Endothelial cell of umbilical vein (primary cell): ENCODE measurements around the gene RPH3AL. TPM values are rescaled to one million over a fixed set of nuclear protein-coding genes. Genes with fewer than 3 reads are reported as not detected.

ENCODE experiments used
- BruUV-seq: library from RNA; stranded (reverse); fragments of 400-500 nt; replicated peaks from 2 replicates; lab custom pipeline; 2021; lab: Mats Ljungman, UMichigan
- CTCF ChIA-PET: fragments of 300-600, 350-600 bp; sonication (Branson Sonifier 250); formaldehyde crosslinking; loops from one replicate; lab custom pipeline; 2021; ENCODE audit warnings: antibody characterized with exemption, inconsistent platforms; lab: Charles Lee
- POLR2A ChIA-PET: fragments of 300-600, 350-600 bp; sonication (Branson Sonifier 250); formaldehyde crosslinking; loops from one replicate; lab custom pipeline; 2021; ENCODE audit warnings: antibody characterized with exemption, inconsistent platforms; lab: Charles Lee
- DNase-seq: peaks from one replicate; pipeline ENCODE4 v3.0.0-alpha.2; 2011; ENCODE audit warnings: low read depth, low spot score
- FAIRE-seq: peaks from 2 replicates; lab custom pipeline; 2011; peaks lifted over from hg19 to GRCh38; lab: Jason Lieb, UNC
- H2AFZ ChIP-seq: 2 replicates; pipeline ENCODE4 v1.6.0; 2012; ENCODE audit warnings: low read depth, low read length, control low read depth, inconsistent platforms
- H3K27ac ChIP-seq: 2 replicates; pipeline ENCODE4 v1.5.1; 2011; ENCODE audit warnings: low read depth, mild to moderate bottlenecking, control low read depth, low read length, moderate library complexity; ENCODE audit not compliant: insufficient read depth
- H3K27me3 ChIP-seq, 2 experiments: 2 replicates each; pipeline versions ENCODE4 v1.6.0 to v1.6.1; 2011; ENCODE audit warnings: low read length in 2 of 2, mixed read lengths in 1 of 2; ENCODE audit not compliant: control insufficient read depth in 2 of 2, insufficient read depth in 2 of 2
- H3K36me3 ChIP-seq, 2 experiments: 2 replicates in 1 of 2; 3 replicates in 1 of 2; pipeline ENCODE4 v1.5.1; 2011; ENCODE audit warnings: low read length in 2 of 2, mild to moderate bottlenecking in 1 of 2, moderate library complexity in 1 of 2; ENCODE audit not compliant: control insufficient read depth in 2 of 2, insufficient read depth in 2 of 2; ENCODE audit errors: extremely low read depth in 1 of 2
- H3K4me1 ChIP-seq: 3 replicates; pipeline ENCODE4 v1.5.1; 2011; ENCODE audit warnings: mild to moderate bottlenecking, low read length; ENCODE audit not compliant: control insufficient read depth, insufficient read depth; ENCODE audit errors: extremely low read depth
- H3K4me2 ChIP-seq: 2 replicates; pipeline ENCODE4 v1.6.1; 2011; ENCODE audit warnings: low read length, control low read depth, mixed read lengths; ENCODE audit not compliant: insufficient read depth
- H3K4me3 ChIP-seq, 3 experiments: fragments of 200-600 bp in 1 of 3; sonication (generic), shearing (Covaris generic) in 1 of 3; replicated peaks in 1 of 3; 2 replicates each; pipeline ENCODE4 v1.5.1; 2011 to 2016; ENCODE audit warnings: control low read depth in 3 of 3, low read length in 3 of 3, mild to moderate bottlenecking in 2 of 3, inconsistent platforms in 1 of 3, low read depth in 1 of 3, moderate library complexity in 1 of 3; ENCODE audit not compliant: insufficient read depth in 1 of 3
- H3K79me2 ChIP-seq: 2 replicates; pipeline ENCODE4 v1.6.0; 2012; ENCODE audit warnings: low read length, inconsistent platforms; ENCODE audit not compliant: control insufficient read depth, insufficient read depth
- H3K9ac ChIP-seq: replicated peaks from 2 replicates; pipeline ENCODE3; 2011; ENCODE audit warnings: low read length, control low read depth; ENCODE audit not compliant: insufficient read depth; ENCODE audit errors: extremely low read depth
- H3K9me1 ChIP-seq: replicated peaks from 3 replicates; pipeline ENCODE4 v1.6.0; 2011; ENCODE audit warnings: mild to moderate bottlenecking, low read length; ENCODE audit not compliant: control insufficient read depth, insufficient read depth; ENCODE audit errors: extremely low read depth
- H3K9me3 ChIP-seq: replicated peaks from 2 replicates; pipeline ENCODE4 v1.5.1; 2012; ENCODE audit warnings: low read length, inconsistent platforms; ENCODE audit not compliant: control insufficient read depth, insufficient read depth
- H4K20me1 ChIP-seq: replicated peaks from 2 replicates; pipeline ENCODE3; 2011; ENCODE audit warnings: mild to moderate bottlenecking, low read length; ENCODE audit not compliant: control insufficient read depth, insufficient read depth; ENCODE audit errors: extremely low read depth
- CTCF ChIP-seq, 2 donors: IDR thresholded peaks; 1 replicate in 1 of 2; 2 replicates in 1 of 2; pipeline ENCODE4 v1.5.1; 2011; ENCODE audit warnings: low read length in 2 of 2, mild to moderate bottlenecking in 2 of 2, moderate library complexity in 2 of 2, control low read depth in 1 of 2, inconsistent platforms in 1 of 2, low read depth in 1 of 2; ENCODE audit not compliant: insufficient read depth in 1 of 2; ENCODE audit errors: extremely low read depth in 1 of 2
- EZH2 ChIP-seq: IDR thresholded peaks from 2 replicates; pipeline ENCODE4 v1.6.1; 2012; ENCODE audit warnings: borderline replicate concordance, low read depth, mild to moderate bottlenecking, moderate library complexity, low read length, inconsistent platforms; ENCODE audit not compliant: severe bottlenecking
- FOS ChIP-seq: IDR thresholded peaks from 2 replicates; pipeline ENCODE4 v1.6.1; 2011; ENCODE audit warnings: mild to moderate bottlenecking, low read length, moderate library complexity, borderline replicate concordance; ENCODE audit not compliant: insufficient read depth
- GATA2 ChIP-seq: IDR thresholded peaks from 2 replicates; pipeline ENCODE4 v1.7.0; 2011; ENCODE audit warnings: low read depth, mild to moderate bottlenecking, moderate library complexity, mixed read lengths, low read length; ENCODE audit not compliant: insufficient read length, insufficient read depth
- JUN ChIP-seq: IDR thresholded peaks from 2 replicates; pipeline ENCODE4 v1.6.1; 2011; ENCODE audit warnings: borderline replicate concordance, low read depth; ENCODE audit not compliant: insufficient read length, insufficient read depth
- MAX ChIP-seq: IDR thresholded peaks from 2 replicates; pipeline ENCODE4 v1.6.1; 2011; ENCODE audit not compliant: insufficient read depth, insufficient read length
- MYC ChIP-seq: IDR thresholded peaks from one replicate; pipeline ENCODE4 v1.6.1; 2011; ENCODE audit warnings: mild to moderate bottlenecking, low read depth, low read length
- POLR2A ChIP-seq: IDR thresholded peaks from 2 replicates; pipeline ENCODE4 v1.6.1; 2012; ENCODE audit warnings: low read depth, mild to moderate bottlenecking, control low read depth, low read length
- POLR2AphosphoS5 ChIP-seq: IDR thresholded peaks from 2 replicates; pipeline ENCODE4 v1.6.1; 2012; ENCODE audit warnings: low read depth, mild to moderate bottlenecking, control low read depth, low read length, moderate library complexity; ENCODE audit not compliant: insufficient read depth
- dilution Hi-C: fragments of 300-500 bp; cut with MboI; formaldehyde crosslinking; loops from one replicate; pipeline ENCODE4 v1.15.0; 2019; ENCODE audit warnings: low sequenced_read_pairs; ENCODE audit not compliant: extremely low pct_ligation_motif_present
- intact Hi-C: fragments of 100-400 bp; cut with micrococcal nuclease; formaldehyde crosslinking; loops from one replicate; pipeline ENCODE4 v1.10.0; 2022
- polyA plus RNA-seq, 4 experiments: library from polyadenylated mRNA; depleted of rRNA in 3 of 4; stranded (reverse) in 3 of 4; unstranded in 1 of 4; fragments of >200 nt; gene quantifications; 2 replicates each; pipeline versions ENCODE4 v1.2.1 to v1.2.3, GENCODE V29; 2011 to 2012; ENCODE audit warnings: missing spikeins in 1 of 4
- total RNA-seq: library from RNA; stranded (reverse); gene quantifications from 2 replicates; pipeline ENCODE4 v1.2.3, GENCODE V29; 2021

RPH3AL gene
- total and polyA plus RNA-seq, 2 donors (not counting 3 experiments of a cell fraction or from before 2014, with no cell fraction given), result 4.1 to 7.0 TPM

GRCh38 chr17:323721-324571 lies 28.7 kb downstream of the RPH3AL start:
- no peaks in the 10 kb centered on the region for H3K9me3 ChIP-seq
- H4K20me1 ChIP-seq, result no peaks in the 10 kb centered on the region
- POLR2A ChIA-PET, result no interaction called here
- no peaks in the 10 kb centered on the region for H3K4me1 ChIP-seq
- H3K9ac ChIP-seq, result no peak overlapping the region
- no peak overlapping the region for H3K4me2 ChIP-seq
- H3K79me2 ChIP-seq, result no peaks in the 10 kb centered on the region
- DNase-seq (no peak), FAIRE-seq (no peak)
- H2AFZ ChIP-seq, result no peak overlapping the region
- CTCF ChIA-PET, result interaction anchor here (1.0 kb wide), 1 partner anchor 26 kb away, joined by 4 read pairs; no protein-coding TSS in a partner anchor
- H3K36me3 ChIP-seq, result peaks cover 0 to 3% of the 10 kb centered on the region in 2 experiments
- no TSS peak for BruUV-seq
- no peaks in the 10 kb centered on the region for H3K9me1 ChIP-seq
- H3K27ac ChIP-seq, result no peak overlapping the region
- no peak overlapping the region for H3K4me3 ChIP-seq
- TF ChIP-seq JUN (no peak), POLR2AphosphoS5 (no peak), MAX (no peak), CTCF (IDR thresholded peaks at IDR 0.05; ENCODE audit: extremely low read depth in 1 of 2, insufficient read depth in 1 of 2, low read depth in 1 of 2, low read length in 2 of 2) (no peak), POLR2A (no peak), GATA2 (no peak), FOS (no peak), EZH2 (no peak), MYC (no peak)
- no peaks in the 10 kb centered on the region for H3K27me3 ChIP-seq
- dilution Hi-C loops (no loop called here), intact Hi-C loops (no loop called here)
